Astrocyte of the hippocampus (primary cell): ENCODE measurements around the gene SNX15.
"Not testable (repeated sequence)": the region's sequence is repeated elsewhere in the genome, so short reads cannot be mapped to it uniquely, and the experiment has no call there.

ENCODE experiments used
- DNase-seq: peaks from one replicate; pipeline ENCODE4 v3.0.0; 2011; ENCODE audit warnings: low read depth, low spot score

Gene SNX15

DNA sequence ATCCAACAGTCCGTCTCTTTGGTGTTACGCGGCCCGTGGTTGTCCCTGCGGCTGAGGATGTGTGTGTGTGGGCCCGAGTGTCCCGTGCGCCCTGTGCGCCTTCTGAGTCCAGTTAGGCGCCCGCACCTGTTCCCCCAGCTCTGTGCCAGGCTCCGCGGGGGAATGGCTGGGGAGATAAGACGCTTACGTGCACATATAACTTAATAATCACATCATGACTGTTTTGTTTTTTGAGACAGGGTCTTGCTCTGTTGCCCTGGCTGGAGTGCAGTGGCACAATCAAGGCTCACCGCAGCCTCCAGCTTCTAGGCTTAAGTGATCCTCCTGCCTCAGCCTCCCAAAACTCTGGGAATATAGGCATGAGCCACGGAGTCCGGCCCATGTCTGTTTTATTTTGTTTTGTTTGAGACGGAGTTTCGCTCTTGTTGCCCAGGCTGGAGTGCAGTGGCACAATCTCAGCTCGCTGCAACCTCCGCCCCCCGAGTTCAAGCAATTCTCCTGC is 12.5 kb upstream of the SNX15 start:
- DNase-seq = no peak

DNA sequence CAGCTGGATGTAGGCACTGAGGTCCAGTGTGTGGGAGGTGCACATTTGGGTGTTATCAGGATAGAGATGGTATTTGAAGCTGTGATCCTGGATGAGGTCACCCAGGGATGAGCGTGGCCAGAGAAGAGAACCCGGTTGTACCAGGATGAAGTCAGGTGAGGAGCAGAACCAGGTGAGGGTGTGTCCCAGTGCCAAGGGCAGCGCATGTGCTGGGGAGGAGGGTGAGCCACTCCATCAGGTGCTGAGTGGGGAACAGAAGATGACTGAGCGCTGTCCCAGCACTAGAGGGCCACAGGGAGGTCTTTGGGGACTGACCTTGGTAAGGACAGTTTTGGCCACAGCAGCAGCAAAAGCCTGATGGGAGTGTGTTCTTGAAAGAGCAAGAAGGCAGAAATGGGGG is 10.5 kb upstream of the SNX15 start:
- no peak for DNase-seq

DNA sequence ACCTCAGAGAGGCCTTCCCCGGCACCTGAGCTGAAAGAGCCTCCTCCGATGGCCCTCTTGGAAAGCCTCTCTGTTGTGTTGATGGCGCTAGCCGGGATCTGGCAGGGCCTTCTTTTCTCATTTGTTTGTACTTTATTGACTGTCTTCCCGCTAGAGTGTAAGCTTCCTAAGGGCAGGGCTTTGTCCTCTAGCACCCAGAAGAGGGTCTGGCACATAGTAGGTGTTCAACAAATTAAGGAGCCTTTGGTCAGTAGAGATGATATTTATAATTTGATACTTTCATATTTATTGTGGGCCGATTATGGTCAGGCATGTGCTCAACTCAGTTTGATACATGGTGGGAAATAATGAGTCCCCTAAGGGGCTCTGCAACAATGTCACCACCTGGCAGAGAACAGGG is 9.3 kb upstream of the SNX15 start:
- no peak for DNase-seq

GRCh38 chr11:65019824-65020223 is 7.4 kb upstream of the SNX15 start:
- no peak for DNase-seq

DNA sequence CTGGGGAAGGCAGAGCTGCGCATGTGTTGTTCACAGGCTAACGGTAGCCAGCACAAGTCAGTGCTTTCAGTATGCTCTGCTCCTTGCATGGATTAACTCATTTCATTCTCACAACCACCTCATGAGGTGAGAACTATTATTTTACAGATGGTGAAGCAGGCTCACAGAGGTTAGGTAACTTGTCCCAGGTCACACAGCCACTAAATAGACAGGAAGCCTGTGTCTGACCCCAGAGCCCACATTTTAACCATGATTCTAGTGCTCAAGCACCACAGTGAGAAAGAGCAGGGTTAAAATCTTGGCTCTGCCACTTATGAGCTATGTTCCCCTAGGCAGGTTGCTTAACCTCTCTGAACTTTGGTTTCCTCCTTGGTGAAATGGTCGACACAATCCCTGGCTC is 6.2 kb upstream of the SNX15 start:
- DNase-seq = no peak

DNA sequence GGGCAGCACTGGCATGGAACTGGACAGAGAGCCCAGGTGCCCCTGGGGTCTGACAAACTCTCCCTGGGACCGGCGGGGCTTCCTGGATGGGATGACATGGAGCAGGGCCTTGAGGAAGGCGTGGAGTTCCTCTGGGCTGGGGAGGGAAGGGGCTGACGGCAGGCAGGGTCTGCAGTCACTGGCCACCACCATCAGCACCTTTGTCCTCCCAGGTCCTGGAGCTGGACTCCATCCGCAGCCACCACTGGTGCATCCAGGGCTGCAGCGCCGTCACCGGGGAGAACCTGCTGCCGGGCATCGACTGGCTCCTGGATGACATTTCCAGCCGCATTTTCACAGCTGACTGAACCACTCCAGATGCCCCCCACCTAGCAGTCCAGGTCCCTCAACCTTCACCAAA is 5.7 kb upstream of the SNX15 start:
- no peak for DNase-seq

DNA sequence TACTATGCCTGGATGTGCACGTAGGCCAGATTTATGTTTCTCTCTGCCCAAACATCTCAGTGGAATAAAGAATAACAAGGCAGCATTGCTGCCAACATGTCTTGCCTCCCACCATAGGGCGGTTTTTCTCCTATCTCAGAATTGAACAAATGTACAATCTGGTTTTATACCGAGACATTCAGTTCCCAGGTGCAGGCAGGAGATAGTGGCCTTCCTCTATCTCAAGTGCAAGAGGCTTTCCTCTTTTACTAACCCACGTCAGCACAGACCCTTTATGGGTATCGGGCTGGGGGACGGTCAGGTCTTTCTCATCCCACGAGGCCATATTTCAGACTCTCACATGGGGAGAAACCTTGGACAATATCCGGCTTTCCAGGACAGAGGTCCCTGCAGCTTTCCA is 3.7 kb upstream of the SNX15 start:
- not testable (repeated sequence) for DNase-seq

GRCh38 chr11:65026810-65027209 is 429 bp upstream of the SNX15 start:
- no peak for DNase-seq

- no peak for DNase-seq
These were observed 5.0 kb downstream of the SNX15 start for GRCh38 chr11:65032216-65032615.

DNA sequence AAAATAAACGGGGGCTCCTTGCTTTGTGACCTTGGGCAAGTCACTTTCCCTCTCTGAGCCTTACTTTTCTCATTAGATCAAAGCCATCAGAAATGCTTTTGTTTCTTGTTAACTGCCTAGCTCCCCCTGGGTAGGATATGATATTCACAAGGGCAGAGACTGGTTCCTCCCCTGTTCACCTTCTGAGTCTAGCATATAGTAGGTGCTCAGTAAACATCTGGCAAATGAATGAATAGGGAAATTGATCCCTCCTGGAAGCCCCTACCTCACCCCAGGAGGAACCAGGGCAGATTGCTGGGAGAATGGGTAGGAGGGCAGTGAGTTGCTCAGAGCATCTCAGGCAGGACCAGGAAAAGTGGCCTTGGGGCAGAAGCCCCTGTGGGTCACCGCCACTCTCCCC is 7.2 kb downstream of the SNX15 start:
- DNase-seq = no peak

- DNase-seq = no peak
These were observed 8.3 kb downstream of the SNX15 start for GRCh38 chr11:65035579-65035978.

- peak; percentile 53 for DNase-seq
These were observed 9.7 kb downstream of the SNX15 start for GRCh38 chr11:65036931-65037330.

GRCh38 chr11:65040520-65040846 is 13.2 kb downstream of the SNX15 start:
- no peak for DNase-seq

- peak; percentile 96 for DNase-seq
These were observed 13.8 kb downstream of the SNX15 start, which contains the start of gene SAC3D1 for GRCh38 chr11:65040847-65041622. Gene SAC3D1 (plus strand): TSS chr11:65041210. CDS start chr11:65041293, 83 bp downstream.

DNA sequence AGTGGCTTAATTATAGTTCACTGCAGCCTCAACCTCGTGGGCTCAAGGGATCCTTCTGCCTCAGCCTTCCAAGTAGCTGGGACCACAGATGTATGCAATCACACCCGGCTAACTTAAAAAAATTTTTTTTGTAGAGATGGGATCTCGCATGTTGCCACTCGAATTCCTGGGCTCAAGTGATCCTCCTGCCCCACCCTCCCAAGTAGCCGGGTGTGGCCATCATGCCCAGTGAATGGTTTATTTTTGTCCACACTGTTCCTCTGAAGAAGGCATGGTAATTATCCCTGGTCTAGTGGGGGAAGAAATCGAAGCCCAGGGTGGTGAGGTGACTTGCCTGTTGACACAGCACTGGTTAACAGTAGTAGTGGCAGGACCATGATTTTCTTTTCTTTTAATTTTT is 15.7 kb downstream of the SNX15 start:
- DNase-seq = no peak

- no peak for DNase-seq
These were observed 16.8 kb downstream of the SNX15 start for GRCh38 chr11:65043881-65044501.

DNA sequence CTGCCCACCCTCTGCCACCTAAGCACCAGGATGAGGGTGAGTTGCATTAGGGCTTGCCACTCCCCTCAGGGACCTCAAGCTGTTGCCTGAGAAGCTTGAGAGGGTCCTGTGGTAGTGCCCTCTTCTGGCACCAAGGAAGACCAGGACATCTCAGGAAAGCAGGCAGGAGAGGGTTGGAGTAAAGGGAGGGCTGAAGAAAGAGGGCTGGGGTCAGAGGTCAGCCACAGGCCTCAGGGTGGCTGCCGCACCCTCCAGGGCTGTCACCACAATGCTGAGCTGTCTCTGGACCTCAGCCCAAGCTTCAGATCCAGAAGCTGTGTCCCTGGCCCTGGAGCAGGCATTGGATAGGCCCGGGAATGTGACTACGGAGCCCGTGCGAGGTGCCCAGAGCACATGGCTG is 17.8 kb downstream of the SNX15 start:
- DNase-seq = no peak

GRCh38 chr11:65045728-65046127 is 18.5 kb downstream of the SNX15 start:
- DNase-seq = no peak

- DNase-seq = peak; percentile 7
These were observed 20.6 kb downstream of the SNX15 start for GRCh38 chr11:65047581-65048422.

- DNase-seq = no peak
These were observed 24.2 kb downstream of the SNX15 start for GRCh38 chr11:65051398-65051858.

- no peak for DNase-seq
These were observed 26.7 kb downstream of the SNX15 start for GRCh38 chr11:65053827-65054508.

- no peak for DNase-seq
These were observed 28.3 kb downstream of the SNX15 start for GRCh38 chr11:65055538-65055937.
